DND-41 (cell line): Measurements from ENCODE around the gene CASS4.

ENCODE experiments used
- CTCF ChIP-seq: IDR thresholded peaks from 2 replicates; pipeline ENCODE4 v1.5.1; 2012; ENCODE audit warnings: borderline replicate concordance, low read length, moderate library complexity, mild to moderate bottlenecking; ENCODE audit not compliant: poor library complexity, severe bottlenecking; ENCODE audit errors: extremely low read depth
- EZH2 ChIP-seq: IDR thresholded peaks from 3 replicates; pipeline ENCODE4 v1.6.1; 2012; ENCODE audit warnings: borderline replicate concordance, low read depth, mild to moderate bottlenecking, moderate library complexity, low read length, inconsistent platforms; ENCODE audit not compliant: severe bottlenecking

- no peak for TF ChIP-seq CTCF
- TF ChIP-seq EZH2 = no peak
Measured at GRCh38 chr20:56426026-56426425, 14.0 kb downstream of the CASS4 start.
